SK-N-SH (cell line): ENCODE measurements around the gene GALNT11. TPM values are rescaled to one million over a fixed set of nuclear protein-coding genes. Genes with fewer than 3 reads are reported as not detected.

Source experiments
- CTCF ChIA-PET: fragments of 300-600, 350-600 bp; formaldehyde crosslinking; extraction: SDS; loops from one replicate; lab custom pipeline; 2021; lab: Yijun Ruan, JAX
- POLR2A ChIA-PET: fragments of 350-600 bp; sonication (Branson Sonifier 250); formaldehyde crosslinking; extraction: SDS; loops from one replicate; lab custom pipeline; 2020; ENCODE audit warnings: antibody characterized with exemption, inconsistent platforms; lab: Yijun Ruan, JAX
- DNase-seq: peaks from one replicate; pipeline ENCODE4 v3.0.0; 2012
- H2AFZ ChIP-seq: fragments of 200-600 bp; sonication (generic); 2 replicates; pipeline ENCODE4 v1.8.1; 2016; ENCODE audit warnings: antibody characterized with exemption, mild to moderate bottlenecking, low read depth
- H3F3A ChIP-seq: fragments of 200-600 bp; sonication (generic); replicated peaks from 2 replicates; pipeline ENCODE3; 2016; ENCODE audit warnings: antibody characterized with exemption, mild to moderate bottlenecking; ENCODE audit not compliant: insufficient read depth
- H3K27ac ChIP-seq, 2 experiments: fragments of 200-500 bp in 1 of 2; fragments of 200-600 bp in 1 of 2; sonication (Bioruptor generic) in 1 of 2; sonication (generic), shearing (Covaris generic) in 1 of 2; 2 replicates each; pipeline versions ENCODE4 v1.5.1 to v1.6.1; 2014 to 2016; ENCODE audit warnings: low read depth in 2 of 2, inconsistent platforms in 1 of 2, low read length in 1 of 2, mild to moderate bottlenecking in 1 of 2, mixed read lengths in 1 of 2
- H3K27me3 ChIP-seq: fragments of 200-600 bp; sonication (generic), shearing (Covaris generic); 2 replicates; pipeline ENCODE4 v1.6.1; 2016; ENCODE audit warnings: mixed run types; ENCODE audit not compliant: insufficient read depth
- H3K36me3 ChIP-seq, 2 experiments: fragments of 200-500 bp in 1 of 2; fragments of 200-600 bp in 1 of 2; sonication (Bioruptor generic) in 1 of 2; sonication (generic) in 1 of 2; replicated peaks in 1 of 2; 2 replicates each; pipeline versions ENCODE3 to v1.5.1; 2014 to 2016; ENCODE audit warnings: low read length in 1 of 2, mild to moderate bottlenecking in 1 of 2; ENCODE audit not compliant: insufficient read depth in 2 of 2, control insufficient read depth in 1 of 2
- H3K4me1 ChIP-seq, 2 experiments: fragments of 200-500 bp in 1 of 2; fragments of 200-600 bp in 1 of 2; sonication (Bioruptor generic) in 1 of 2; sonication (generic), shearing (Covaris generic) in 1 of 2; 2 replicates each; pipeline versions ENCODE4 v1.5.1 to v1.6.1; 2014 to 2016; ENCODE audit warnings: low read depth in 1 of 2, low read length in 1 of 2, mixed run types in 1 of 2; ENCODE audit not compliant: insufficient read depth in 2 of 2, control insufficient read depth in 1 of 2
- H3K4me2 ChIP-seq: fragments of 200-600 bp; sonication (generic), shearing (Covaris generic); 2 replicates; pipeline ENCODE4 v1.6.1; 2017; ENCODE audit warnings: mixed run types
- H3K4me3 ChIP-seq, 2 experiments: fragments of 200-500 bp in 1 of 2; fragments of 200-600 bp in 1 of 2; sonication (Bioruptor generic) in 1 of 2; sonication (generic), shearing (Covaris generic) in 1 of 2; 2 replicates each; pipeline versions ENCODE4 v1.5.1 to v1.8.1; 2014 to 2016; ENCODE audit warnings: low read depth in 2 of 2, inconsistent platforms in 1 of 2, low read length in 1 of 2, mild to moderate bottlenecking in 1 of 2, mixed read lengths in 1 of 2, moderate library complexity in 1 of 2
- H3K79me2 ChIP-seq: fragments of 200-600 bp; sonication (generic); 2 replicates; pipeline ENCODE4 v1.8.1; 2017; ENCODE audit warnings: mild to moderate bottlenecking; ENCODE audit not compliant: insufficient read depth
- H3K9ac ChIP-seq: fragments of 200-600 bp; sonication (generic); 2 replicates; pipeline ENCODE4 v1.6.1; 2017; ENCODE audit warnings: mixed run types
- H3K9me2 ChIP-seq: fragments of 200-600 bp; sonication (generic); 2 replicates; pipeline ENCODE4 v1.6.1; 2017; ENCODE audit warnings: mixed run types
- H3K9me3 ChIP-seq: fragments of 200-600 bp; sonication (generic); 2 replicates; pipeline ENCODE4 v1.6.1; 2017; ENCODE audit warnings: mixed run types, mild to moderate bottlenecking, moderate library complexity
- H4K20me1 ChIP-seq: fragments of 200-600 bp; sonication (generic); 2 replicates; pipeline ENCODE4 v1.6.1; 2017; ENCODE audit warnings: mild to moderate bottlenecking, mixed run types; ENCODE audit not compliant: insufficient read depth
- EP300 ChIP-seq, 2 experiments: IDR thresholded peaks; 2 replicates each; pipeline versions ENCODE4 v1.4.0 to v1.6.1; 2012; ENCODE audit warnings: borderline replicate concordance in 1 of 2, low read depth in 1 of 2, low read length in 1 of 2
- FOSL2 ChIP-seq: IDR thresholded peaks from 2 replicates; pipeline ENCODE4 v1.4.0; 2012; ENCODE audit warnings: low read depth, mild to moderate bottlenecking, moderate library complexity, borderline replicate concordance
- FOXJ3 ChIP-seq: sonication (generic); formaldehyde crosslinking; IDR thresholded peaks from 2 replicates; pipeline ENCODE4 v1.5.1; 2020; ENCODE audit warnings: mild to moderate bottlenecking, missing genetic modification reagents
- JUND ChIP-seq: IDR thresholded peaks from 2 replicates; pipeline ENCODE4 v1.4.0; 2012
- NFIC ChIP-seq: IDR thresholded peaks from 2 replicates; pipeline ENCODE4 v1.4.0; 2012; ENCODE audit warnings: borderline replicate concordance
- POLR2AphosphoS5 ChIP-seq: IDR thresholded peaks from 2 replicates; pipeline ENCODE4 v1.6.1; 2012; ENCODE audit warnings: low read depth, low read length
- RCOR1 ChIP-seq: fragments of 150-350 bp; IDR thresholded peaks from 2 replicates; pipeline ENCODE4 v1.6.1; 2017; ENCODE audit warnings: antibody characterized with exemption, low read length
- TAF1 ChIP-seq: IDR thresholded peaks from 2 replicates; pipeline ENCODE4 v1.6.1; 2012; ENCODE audit warnings: low read depth, mild to moderate bottlenecking, low read length, moderate library complexity, borderline replicate concordance
- TCF12 ChIP-seq: IDR thresholded peaks from 2 replicates; pipeline ENCODE4 v1.4.0; 2012
- YY1 ChIP-seq: IDR thresholded peaks from 2 replicates; pipeline ENCODE4 v1.4.0; 2012; ENCODE audit warnings: low read depth, mild to moderate bottlenecking
- WGBS: methylation state at CpG from one replicate; pipeline ENCODE4 v1.1.6; 2017; ENCODE audit warnings: low lambda C conversion rate; 5-methylcytosine and 5-hydroxymethylcytosine counted together
- polyA plus RNA-seq, 3 experiments: library from polyadenylated mRNA; depleted of rRNA; stranded (reverse); fragments of >200 nt; gene quantifications; 2 replicates each; pipeline ENCODE4 v1.2.3, GENCODE V29; 2012
- TF ChIP-seq, protein P1 (sequence below): IDR thresholded peaks from 2 replicates; pipeline ENCODE4 v1.4.0; 2012; ENCODE audit warnings: low read depth
- TF ChIP-seq, protein P2 (sequence below): IDR thresholded peaks from 2 replicates; pipeline ENCODE4 v1.6.1; 2012; ENCODE audit warnings: mild to moderate bottlenecking, low read depth, low read length, moderate library complexity
- TF ChIP-seq, protein P3 (sequence below): IDR thresholded peaks from 2 replicates; pipeline ENCODE4 v1.4.0; 2012; ENCODE audit warnings: low read depth, borderline replicate concordance
- TF ChIP-seq, protein P4 (sequence below): fragments of 150-350 bp; IDR thresholded peaks from 2 replicates; pipeline ENCODE4 v1.6.1; 2016; ENCODE audit warnings: mild to moderate bottlenecking, low read depth, low read length
- TF ChIP-seq, protein P5 (sequence below): fragments of 150-350 bp; IDR thresholded peaks from 2 replicates; pipeline ENCODE4 v1.6.1; 2017; ENCODE audit warnings: antibody characterized with exemption, low read length, low read depth, borderline replicate concordance

Gene GALNT11
- polyA plus RNA-seq, 1 of the 3 experiments (the other 2 are of a cell fraction) = 70.0 TPM

DNA sequence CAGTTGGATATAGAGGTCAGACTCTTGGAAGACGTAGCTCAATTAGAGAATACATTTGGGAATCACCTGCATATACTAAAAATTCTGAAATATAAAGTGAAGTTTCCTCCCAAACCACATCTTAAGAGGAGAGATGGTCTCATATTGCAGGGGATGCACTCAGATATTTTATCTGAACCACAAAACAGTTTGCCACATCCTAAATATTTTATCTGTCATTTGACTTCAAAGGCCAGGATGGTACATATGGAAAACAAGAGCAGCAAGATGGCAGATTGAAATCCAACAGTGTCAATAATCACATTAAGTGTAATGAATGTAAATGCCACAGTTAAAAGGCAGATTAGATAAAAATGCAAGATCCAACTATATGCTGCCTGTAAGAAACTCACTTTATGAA is 97.1 kb downstream of the GALNT11 start:
- Histone ChIP-seq H3K9ac (no peak overlapping the region), H3K27me3 (no peaks in the 10 kb centered on the region), H3K4me3 (no peak overlapping the region), H3F3A (no peaks in the 10 kb centered on the region), H3K9me2 (no peaks in the 10 kb centered on the region), H2AFZ (no peak overlapping the region), H3K36me3 (peaks cover 89 to 90% of the 10 kb centered on the region in 2 experiments), H3K79me2 (no peaks in the 10 kb centered on the region), H3K4me2 (no peak overlapping the region), H4K20me1 (no peaks in the 10 kb centered on the region), H3K27ac (no peak overlapping the region), H3K9me3 (no peaks in the 10 kb centered on the region), H3K4me1 (no peaks in the 10 kb centered on the region)
- 92% methylated on average over 1 of the region's 1 CpG for WGBS
- ChIA-PET CTCF (no interaction called here), POLR2A (no interaction called here)
- no peak for DNase-seq
- TF ChIP-seq FOXJ3 (CRISPR knock-in tag) (no peak), EP300 (IDR thresholded peaks at IDR 0.05; ENCODE audit: borderline replicate concordance in 1 of 2, low read depth in 1 of 2, low read length in 1 of 2) (no peak), FOSL2 (no peak), TCF12 (no peak), NFIC (no peak), YY1 (no peak), JUND (no peak), RCOR1 (no peak), POLR2AphosphoS5 (no peak), TAF1 (no peak)
- TF ChIP-seq, protein P1, sequence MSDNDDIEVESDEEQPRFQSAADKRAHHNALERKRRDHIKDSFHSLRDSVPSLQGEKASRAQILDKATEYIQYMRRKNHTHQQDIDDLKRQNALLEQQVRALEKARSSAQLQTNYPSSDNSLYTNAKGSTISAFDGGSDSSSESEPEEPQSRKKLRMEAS = no peak
- TF ChIP-seq, protein P2, sequence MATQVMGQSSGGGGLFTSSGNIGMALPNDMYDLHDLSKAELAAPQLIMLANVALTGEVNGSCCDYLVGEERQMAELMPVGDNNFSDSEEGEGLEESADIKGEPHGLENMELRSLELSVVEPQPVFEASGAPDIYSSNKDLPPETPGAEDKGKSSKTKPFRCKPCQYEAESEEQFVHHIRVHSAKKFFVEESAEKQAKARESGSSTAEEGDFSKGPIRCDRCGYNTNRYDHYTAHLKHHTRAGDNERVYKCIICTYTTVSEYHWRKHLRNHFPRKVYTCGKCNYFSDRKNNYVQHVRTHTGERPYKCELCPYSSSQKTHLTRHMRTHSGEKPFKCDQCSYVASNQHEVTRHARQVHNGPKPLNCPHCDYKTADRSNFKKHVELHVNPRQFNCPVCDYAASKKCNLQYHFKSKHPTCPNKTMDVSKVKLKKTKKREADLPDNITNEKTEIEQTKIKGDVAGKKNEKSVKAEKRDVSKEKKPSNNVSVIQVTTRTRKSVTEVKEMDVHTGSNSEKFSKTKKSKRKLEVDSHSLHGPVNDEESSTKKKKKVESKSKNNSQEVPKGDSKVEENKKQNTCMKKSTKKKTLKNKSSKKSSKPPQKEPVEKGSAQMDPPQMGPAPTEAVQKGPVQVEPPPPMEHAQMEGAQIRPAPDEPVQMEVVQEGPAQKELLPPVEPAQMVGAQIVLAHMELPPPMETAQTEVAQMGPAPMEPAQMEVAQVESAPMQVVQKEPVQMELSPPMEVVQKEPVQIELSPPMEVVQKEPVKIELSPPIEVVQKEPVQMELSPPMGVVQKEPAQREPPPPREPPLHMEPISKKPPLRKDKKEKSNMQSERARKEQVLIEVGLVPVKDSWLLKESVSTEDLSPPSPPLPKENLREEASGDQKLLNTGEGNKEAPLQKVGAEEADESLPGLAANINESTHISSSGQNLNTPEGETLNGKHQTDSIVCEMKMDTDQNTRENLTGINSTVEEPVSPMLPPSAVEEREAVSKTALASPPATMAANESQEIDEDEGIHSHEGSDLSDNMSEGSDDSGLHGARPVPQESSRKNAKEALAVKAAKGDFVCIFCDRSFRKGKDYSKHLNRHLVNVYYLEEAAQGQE = no peak
- TF ChIP-seq, protein P3, sequence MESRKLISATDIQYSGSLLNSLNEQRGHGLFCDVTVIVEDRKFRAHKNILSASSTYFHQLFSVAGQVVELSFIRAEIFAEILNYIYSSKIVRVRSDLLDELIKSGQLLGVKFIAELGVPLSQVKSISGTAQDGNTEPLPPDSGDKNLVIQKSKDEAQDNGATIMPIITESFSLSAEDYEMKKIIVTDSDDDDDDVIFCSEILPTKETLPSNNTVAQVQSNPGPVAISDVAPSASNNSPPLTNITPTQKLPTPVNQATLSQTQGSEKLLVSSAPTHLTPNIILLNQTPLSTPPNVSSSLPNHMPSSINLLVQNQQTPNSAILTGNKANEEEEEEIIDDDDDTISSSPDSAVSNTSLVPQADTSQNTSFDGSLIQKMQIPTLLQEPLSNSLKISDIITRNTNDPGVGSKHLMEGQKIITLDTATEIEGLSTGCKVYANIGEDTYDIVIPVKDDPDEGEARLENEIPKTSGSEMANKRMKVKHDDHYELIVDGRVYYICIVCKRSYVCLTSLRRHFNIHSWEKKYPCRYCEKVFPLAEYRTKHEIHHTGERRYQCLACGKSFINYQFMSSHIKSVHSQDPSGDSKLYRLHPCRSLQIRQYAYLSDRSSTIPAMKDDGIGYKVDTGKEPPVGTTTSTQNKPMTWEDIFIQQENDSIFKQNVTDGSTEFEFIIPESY = no peak

DNA sequence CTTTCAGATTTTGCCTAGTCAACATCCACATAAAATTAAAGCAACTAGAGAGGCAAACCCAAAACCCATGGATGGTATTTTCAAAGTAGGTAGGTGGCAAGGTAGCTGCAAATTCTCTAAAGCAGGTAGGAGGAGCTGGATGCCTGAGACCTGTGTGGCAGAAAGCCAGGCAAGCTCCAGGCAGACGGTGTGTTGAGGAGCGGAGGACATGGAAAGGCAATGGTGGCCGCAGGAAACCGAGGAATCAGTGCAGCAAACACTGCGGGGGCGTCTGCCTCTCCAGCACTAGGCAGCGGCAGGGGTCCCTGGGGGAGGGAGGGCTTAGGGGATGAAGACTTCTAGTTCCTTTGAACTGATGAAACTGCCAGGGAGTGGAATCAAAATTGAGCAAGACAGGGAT is 101.3 kb downstream of the GALNT11 start:
- Histone ChIP-seq H3K9me3 (no peaks in the 10 kb centered on the region), H3K9ac (no peak overlapping the region), H3F3A (no peaks in the 10 kb centered on the region), H3K36me3 (peaks cover 78% of the 10 kb centered on the region in 2 experiments), H3K4me1 (no peaks in the 10 kb centered on the region), H3K27me3 (no peaks in the 10 kb centered on the region), H3K79me2 (no peaks in the 10 kb centered on the region), H3K9me2 (no peaks in the 10 kb centered on the region), H3K4me3 (no peak overlapping the region), H3K4me2 (no peak overlapping the region), H4K20me1 (no peaks in the 10 kb centered on the region), H3K27ac (no peak overlapping the region), H2AFZ (no peak overlapping the region)
- no peak for DNase-seq
- TF ChIP-seq, protein P4, sequence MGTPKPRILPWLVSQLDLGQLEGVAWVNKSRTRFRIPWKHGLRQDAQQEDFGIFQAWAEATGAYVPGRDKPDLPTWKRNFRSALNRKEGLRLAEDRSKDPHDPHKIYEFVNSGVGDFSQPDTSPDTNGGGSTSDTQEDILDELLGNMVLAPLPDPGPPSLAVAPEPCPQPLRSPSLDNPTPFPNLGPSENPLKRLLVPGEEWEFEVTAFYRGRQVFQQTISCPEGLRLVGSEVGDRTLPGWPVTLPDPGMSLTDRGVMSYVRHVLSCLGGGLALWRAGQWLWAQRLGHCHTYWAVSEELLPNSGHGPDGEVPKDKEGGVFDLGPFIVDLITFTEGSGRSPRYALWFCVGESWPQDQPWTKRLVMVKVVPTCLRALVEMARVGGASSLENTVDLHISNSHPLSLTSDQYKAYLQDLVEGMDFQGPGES = no peak
- TF ChIP-seq NFIC (no peak), FOSL2 (no peak), POLR2AphosphoS5 (no peak)
- TF ChIP-seq, protein P5, sequence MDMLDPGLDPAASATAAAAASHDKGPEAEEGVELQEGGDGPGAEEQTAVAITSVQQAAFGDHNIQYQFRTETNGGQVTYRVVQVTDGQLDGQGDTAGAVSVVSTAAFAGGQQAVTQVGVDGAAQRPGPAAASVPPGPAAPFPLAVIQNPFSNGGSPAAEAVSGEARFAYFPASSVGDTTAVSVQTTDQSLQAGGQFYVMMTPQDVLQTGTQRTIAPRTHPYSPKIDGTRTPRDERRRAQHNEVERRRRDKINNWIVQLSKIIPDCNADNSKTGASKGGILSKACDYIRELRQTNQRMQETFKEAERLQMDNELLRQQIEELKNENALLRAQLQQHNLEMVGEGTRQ = no peak
- ChIA-PET POLR2A (no interaction called here), CTCF (interaction anchor here (0.7 to 1.4 kb wide), 7 partner anchors 9 to 580 kb away, joined by 3 to 6 read pairs (median 3); no protein-coding TSS in a partner anchor)
- 95% methylated on average over 7 of the region's 7 CpGs for WGBS
